Occipital lobe (tissue), 2 donors: ENCODE data around the gene LINC00305. TPM values are rescaled to one million over a fixed set of nuclear protein-coding genes. Genes with fewer than 3 reads are reported as not detected.

ENCODE experiments used
- DNase-seq: peaks from one replicate; lab custom pipeline; 2025; lab: John Stamatoyannopoulos, UW
- total RNA-seq: library from RNA; depleted of rRNA; stranded (reverse); fragments of >200 nt; gene quantifications from one replicate; pipeline ENCODE4 v1.2.3, GENCODE V29; 2014

The LINC00305 gene
- total RNA-seq, 1 donor from 2014 or later = not detected

- no peak for DNase-seq
Observed at GRCh38 chr18:64115881-64116280, 33.0 kb downstream of the LINC00305 start.

GRCh38 chr18:64111950-64112349 is 36.9 kb downstream of the LINC00305 start:
- DNase-seq = no peak

- no peak for DNase-seq
Observed at GRCh38 chr18:64110692-64111480, 38.0 kb downstream of the LINC00305 start.

- DNase-seq = no peak
Observed at GRCh38 chr18:64103986-64104385, 44.9 kb downstream of the LINC00305 start.

GRCh38 chr18:64100116-64100922 is 48.6 kb downstream of the LINC00305 start:
- no peak for DNase-seq

GRCh38 chr18:64099244-64099643 is 49.6 kb downstream of the LINC00305 start:
- DNase-seq = no peak

- DNase-seq = no peak
Observed at GRCh38 chr18:64097497-64097896, 51.4 kb downstream of the LINC00305 start.

GRCh38 chr18:64095056-64095455 is 53.8 kb downstream of the LINC00305 start:
- DNase-seq = no peak

GRCh38 chr18:64094210-64094609 is 54.7 kb downstream of the LINC00305 start:
- DNase-seq = no peak

- DNase-seq = no peak
Observed at GRCh38 chr18:64091526-64091925, 57.4 kb downstream of the LINC00305 start.

GRCh38 chr18:64090876-64091275 is 58.0 kb downstream of the LINC00305 start:
- DNase-seq = no peak

GRCh38 chr18:64083916-64084315 is 65.0 kb downstream of the LINC00305 start:
- no peak for DNase-seq

- DNase-seq = no peak
Observed at GRCh38 chr18:64082513-64082912, 66.4 kb downstream of the LINC00305 start.

GRCh38 chr18:64082054-64082453 is 66.8 kb downstream of the LINC00305 start:
- no peak for DNase-seq

GRCh38 chr18:64073971-64074370 is 74.9 kb downstream of the LINC00305 start:
- DNase-seq = no peak

- no peak for DNase-seq
Observed at GRCh38 chr18:64055019-64055418, 93.9 kb downstream of the LINC00305 start.

GRCh38 chr18:64053246-64053645 is 95.6 kb downstream of the LINC00305 start:
- DNase-seq = no peak

- DNase-seq = no peak
Observed at GRCh38 chr18:64052772-64053171, 96.1 kb downstream of the LINC00305 start.

- DNase-seq = no peak
Observed at GRCh38 chr18:64044616-64045015, 104.3 kb downstream of the LINC00305 start.

- no peak for DNase-seq
Observed at GRCh38 chr18:64042728-64043358, 106.0 kb downstream of the LINC00305 start.

GRCh38 chr18:64037812-64038414 is 111.0 kb downstream of the LINC00305 start:
- DNase-seq = no peak

- DNase-seq = no peak
Observed at GRCh38 chr18:64032312-64032711, 116.6 kb downstream of the LINC00305 start.
